NOMO-1 (cell line): ENCODE data around the gene MYO5B.

Experiments used
- DNase-seq, 2 experiments: peaks; one replicate each; lab custom pipeline; 2025; ENCODE audit not compliant: unreplicated experiment in 2 of 2; lab: John Stamatoyannopoulos, UW

The MYO5B gene

GRCh38 chr18:50189160-50189559 is 5.8 kb downstream of the MYO5B start:
- no peak for DNase-seq

DNA sequence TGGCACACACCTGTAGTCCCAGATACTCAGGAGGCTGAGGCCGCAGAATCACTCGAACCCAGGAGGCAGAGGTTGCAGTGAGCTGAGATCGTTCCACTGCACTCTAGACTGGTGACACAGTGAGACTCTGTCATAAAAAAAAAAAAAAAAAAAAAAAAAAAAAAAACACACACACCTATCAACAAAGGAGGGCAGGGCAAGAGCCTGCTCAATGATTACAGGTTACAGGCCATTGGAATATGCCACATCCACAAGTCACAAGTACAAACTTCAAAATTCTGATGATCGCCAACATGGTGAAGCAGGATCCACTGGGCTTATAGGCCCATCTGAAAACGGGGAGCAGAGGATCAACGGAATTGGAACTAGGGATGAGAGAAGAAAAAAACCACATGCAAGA is 6.3 kb downstream of the MYO5B start:
- DNase-seq, result no peak

GRCh38 chr18:50187659-50188058 is 7.3 kb downstream of the MYO5B start:
- no peak for DNase-seq

DNA sequence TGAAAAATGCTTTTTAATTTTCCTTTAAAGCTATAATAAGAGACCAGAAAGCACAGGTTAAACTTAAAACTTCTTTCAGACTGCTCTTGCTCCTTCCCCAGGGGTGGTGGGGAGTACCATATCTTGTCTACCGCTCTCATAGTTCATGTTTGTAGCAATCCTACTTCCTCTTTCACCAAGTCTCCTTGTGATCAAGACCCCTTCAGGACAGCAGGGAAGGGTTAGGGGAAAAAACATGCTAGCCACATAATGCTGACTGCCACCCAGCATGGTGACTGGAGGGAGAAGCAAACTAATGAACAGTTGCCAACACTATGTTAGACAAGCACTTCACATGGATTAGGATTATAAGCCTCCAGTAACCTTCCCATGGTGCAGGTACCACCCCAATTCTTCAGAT is 8.6 kb downstream of the MYO5B start:
- DNase-seq, result no peak

DNA sequence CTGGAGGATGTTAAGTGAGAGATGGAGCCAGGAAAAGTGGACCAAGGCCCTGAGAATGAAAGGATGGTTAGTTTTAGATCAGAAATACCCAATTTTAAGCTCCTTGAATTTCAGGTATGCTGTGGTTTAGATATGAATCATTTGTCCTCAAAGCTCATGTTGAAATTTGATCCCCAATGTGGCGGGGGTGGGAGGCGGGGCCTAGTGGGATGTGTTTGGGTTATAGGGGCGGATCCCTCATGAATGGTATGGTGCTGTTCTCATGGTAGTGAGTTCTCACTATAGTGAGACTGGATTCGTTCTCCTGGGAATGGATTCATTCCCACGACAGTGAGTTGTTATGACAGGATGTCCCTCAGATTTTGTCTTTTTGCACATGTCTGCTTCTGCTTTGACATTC is 11.4 kb downstream of the MYO5B start:
- DNase-seq, result no peak

- no peak for DNase-seq
Measured at GRCh38 chr18:50182511-50182910, 12.4 kb downstream of the MYO5B start.

- DNase-seq, result no peak
Measured at GRCh38 chr18:50181590-50181989, 13.4 kb downstream of the MYO5B start.

DNA sequence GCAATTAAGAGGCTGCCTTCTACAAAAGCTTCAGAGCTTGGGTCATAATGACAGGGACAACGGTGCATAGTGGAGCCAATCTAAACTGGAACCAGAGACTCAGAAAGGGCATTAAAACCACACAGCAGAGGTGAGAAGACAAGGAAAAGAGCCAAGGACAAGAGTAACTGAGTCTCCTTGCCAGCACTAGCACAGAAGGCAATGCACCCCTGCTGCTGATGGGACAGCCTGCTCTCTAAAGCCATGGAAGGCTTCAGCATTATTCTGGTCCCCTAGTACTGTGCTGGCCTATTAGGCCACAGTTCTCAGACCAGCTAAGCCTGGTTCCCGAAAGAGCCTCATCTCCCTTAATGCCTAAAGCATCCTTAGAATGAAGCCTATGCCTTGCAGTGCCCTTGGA is 15.5 kb downstream of the MYO5B start:
- DNase-seq, result no peak

GRCh38 chr18:50177294-50177992 is 17.5 kb downstream of the MYO5B start:
- no peak for DNase-seq

GRCh38 chr18:50172367-50172766 is 22.6 kb downstream of the MYO5B start:
- no peak for DNase-seq

DNA sequence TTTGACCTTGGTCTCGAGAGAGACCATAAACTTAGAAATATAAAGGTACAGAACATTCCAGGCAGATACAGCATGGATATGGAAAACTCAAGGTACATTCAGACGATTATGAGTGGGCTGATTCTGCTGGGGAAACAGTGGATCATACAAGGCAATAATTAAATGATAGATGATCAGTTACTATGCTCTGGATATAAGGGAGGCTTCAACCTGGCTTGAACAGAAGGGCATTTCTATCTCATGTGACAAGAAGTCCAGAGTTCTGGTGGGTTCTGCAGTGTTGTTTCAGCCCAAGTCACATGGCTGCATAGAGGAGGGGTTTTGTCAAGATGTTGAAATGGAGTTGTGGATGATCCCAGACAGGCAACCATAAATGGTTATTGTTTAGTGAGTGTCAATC is 23.5 kb downstream of the MYO5B start:
- no peak for DNase-seq

DNA sequence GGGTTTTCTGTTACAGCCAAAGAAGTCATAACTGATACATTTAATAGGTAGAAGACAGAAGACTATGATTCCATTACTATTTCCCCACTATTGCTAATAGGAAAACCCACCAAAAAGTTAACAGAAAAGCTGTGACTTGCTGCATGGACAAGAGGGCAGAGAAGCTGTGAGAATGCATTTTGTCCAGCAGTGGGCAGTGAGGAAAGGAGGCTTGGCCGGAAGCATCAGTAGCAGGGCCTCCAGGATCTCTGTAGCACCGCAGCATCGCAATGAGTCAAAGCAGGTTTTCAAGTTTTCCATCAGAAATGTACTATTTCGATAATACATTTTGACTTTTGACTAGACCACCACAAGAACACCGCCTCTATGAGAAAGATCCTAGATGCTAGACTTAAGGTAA is 24.9 kb downstream of the MYO5B start:
- DNase-seq, result no peak

GRCh38 chr18:50169149-50169548 is 25.8 kb downstream of the MYO5B start:
- no peak for DNase-seq

DNA sequence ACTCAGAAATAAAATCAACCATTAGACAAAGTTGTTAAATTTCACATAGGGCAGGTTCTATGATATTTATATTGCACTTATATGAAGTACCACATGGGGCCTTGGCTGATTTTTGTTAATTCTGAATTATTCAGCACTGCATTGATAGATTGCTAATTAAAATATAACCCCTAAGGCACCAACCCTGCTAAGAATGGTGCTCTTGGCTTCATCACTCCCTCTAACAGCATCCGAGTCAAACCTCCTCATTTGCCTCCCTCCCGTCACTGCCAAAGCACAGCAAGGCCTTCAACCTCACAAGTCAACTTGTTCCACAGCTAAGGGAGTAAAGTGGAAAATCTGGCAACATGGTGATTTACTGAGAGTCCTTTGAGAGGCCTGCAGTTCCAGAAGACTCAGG is 27.0 kb downstream of the MYO5B start:
- DNase-seq, result no peak

DNA sequence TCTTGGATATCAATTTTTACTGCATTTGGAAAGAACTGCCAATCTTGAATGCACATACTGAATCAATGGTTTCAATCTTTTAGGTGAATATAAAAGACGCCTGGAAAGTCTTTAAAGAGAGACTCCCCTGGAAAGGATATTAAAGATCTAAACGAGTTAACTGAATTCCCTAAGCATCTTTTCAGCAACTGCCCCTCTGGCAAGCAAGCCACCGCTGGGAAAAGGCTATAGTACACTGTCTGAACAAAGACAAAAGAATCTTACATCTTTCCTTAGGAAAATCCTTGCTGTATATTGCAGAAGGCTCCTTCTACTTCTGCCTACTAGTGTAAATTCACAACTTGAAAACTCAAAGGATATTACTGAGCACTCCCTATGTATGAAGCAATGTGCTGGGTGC is 28.0 kb downstream of the MYO5B start:
- no peak for DNase-seq

DNA sequence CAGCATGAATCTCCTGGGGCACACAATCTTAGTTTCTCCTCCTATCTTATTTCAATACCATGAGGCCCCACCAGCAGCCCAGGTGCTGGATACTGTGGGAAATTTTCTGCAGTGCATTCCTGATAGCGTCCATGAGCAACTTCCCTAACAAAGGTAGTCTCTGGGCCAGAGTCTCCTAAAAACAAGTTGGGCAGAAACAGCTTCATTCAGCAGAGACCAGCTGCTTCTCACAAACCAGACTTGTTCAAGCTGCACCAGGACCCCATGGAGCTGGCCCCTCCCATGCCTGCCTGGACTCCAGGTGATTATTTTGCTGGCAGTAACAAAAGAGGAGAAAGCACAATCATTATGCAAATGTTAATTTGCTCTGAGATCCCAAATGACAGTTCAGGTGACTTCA is 31.4 kb downstream of the MYO5B start:
- no peak for DNase-seq

GRCh38 chr18:50162486-50163304 is 32.3 kb downstream of the MYO5B start:
- DNase-seq, result no peak

DNA sequence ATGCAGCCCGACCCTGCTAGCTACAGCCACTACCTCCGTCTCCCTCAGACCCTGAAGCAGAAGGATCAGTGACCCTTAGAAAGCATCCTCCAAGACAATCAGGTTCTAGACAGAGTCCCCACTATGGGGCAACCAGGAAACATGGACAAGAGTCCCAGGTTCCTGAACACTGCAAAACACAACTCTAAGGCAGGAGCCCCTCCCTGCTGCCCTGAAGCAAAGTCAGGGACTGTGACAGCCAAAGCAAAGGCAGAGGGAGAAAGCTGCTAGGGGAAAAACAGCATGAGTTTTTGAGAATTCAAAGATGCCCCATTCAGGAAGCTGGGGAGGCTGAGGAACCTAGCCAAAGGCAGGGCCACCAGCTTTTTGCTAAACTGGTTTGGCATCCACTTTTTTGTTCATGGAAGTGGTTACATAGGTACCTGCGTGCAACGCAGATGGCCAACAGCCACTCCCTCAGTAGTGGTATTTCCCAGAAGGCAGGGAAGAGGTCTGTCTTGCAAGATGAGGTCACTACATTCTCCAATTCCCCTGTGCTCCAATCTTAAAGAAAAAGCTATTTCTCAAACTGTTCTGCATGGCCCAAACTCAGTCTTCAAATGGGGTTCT is 33.2 kb downstream of the MYO5B start:
- no peak for DNase-seq

GRCh38 chr18:50159654-50160046 is 35.3 kb downstream of the MYO5B start:
- DNase-seq, result no peak

GRCh38 chr18:50158866-50159653 is 35.9 kb downstream of the MYO5B start:
- no peak for DNase-seq

DNA sequence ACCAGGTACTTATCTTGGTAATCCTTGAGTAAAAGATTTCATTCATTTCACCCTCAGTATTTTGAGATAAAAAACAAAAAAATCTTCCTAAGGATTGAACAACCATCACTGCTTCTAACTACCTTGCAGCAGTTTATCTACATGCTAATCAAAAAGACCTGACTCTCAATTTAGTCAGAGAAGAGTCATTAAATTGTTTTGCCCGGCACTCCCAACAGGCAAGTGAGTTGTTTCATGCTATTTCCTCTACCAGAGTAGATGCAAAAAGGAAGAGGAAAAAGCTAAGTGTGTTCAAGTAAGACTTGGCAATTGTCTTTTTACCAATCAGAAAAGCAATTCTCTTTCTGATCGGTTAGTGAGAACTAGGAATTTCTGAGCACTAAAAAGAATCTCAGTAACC is 39.5 kb downstream of the MYO5B start:
- no peak for DNase-seq
